GM19025 (cell line): ENCODE measurements around the gene MAN1A2.
"Not testable (repeated sequence)": the region's sequence is repeated elsewhere in the genome, so short reads cannot be mapped to it uniquely, and the experiment has no call there.

Experiments
- ATAC-seq: cut with Tn5 transposase; IDR thresholded peaks from one replicate; pipeline ENCODE4 v1.9.1; 2021; ENCODE audit warnings: mild to moderate bottlenecking, low read depth, moderate library complexity; ENCODE audit not compliant: unreplicated experiment

Gene MAN1A2

GRCh38 chr1:117475495-117475894 is 108.2 kb downstream of the MAN1A2 start:
- ATAC-seq = not testable (repeated sequence)

GRCh38 chr1:117479086-117479485 is 111.8 kb downstream of the MAN1A2 start:
- ATAC-seq = no peak

GRCh38 chr1:117481410-117481809 is 114.2 kb downstream of the MAN1A2 start:
- no peak for ATAC-seq

GRCh38 chr1:117493906-117494305 is 126.7 kb downstream of the MAN1A2 start:
- no peak for ATAC-seq

- no peak for ATAC-seq
These were observed 127.8 kb downstream of the MAN1A2 start for GRCh38 chr1:117495068-117495467.

- ATAC-seq = no peak
These were observed 131.8 kb downstream of the MAN1A2 start for GRCh38 chr1:117499071-117499470.

GRCh38 chr1:117500584-117500983 is 133.3 kb downstream of the MAN1A2 start:
- ATAC-seq = no peak

GRCh38 chr1:117501281-117501680 is 134.0 kb downstream of the MAN1A2 start:
- no peak for ATAC-seq

- ATAC-seq = no peak
These were observed 144.0 kb downstream of the MAN1A2 start for GRCh38 chr1:117511273-117511672.

GRCh38 chr1:117512728-117513321 is 145.6 kb downstream of the MAN1A2 start:
- no peak for ATAC-seq

- no peak for ATAC-seq
These were observed 155.9 kb downstream of the MAN1A2 start for GRCh38 chr1:117523111-117523510.

- ATAC-seq = no peak
These were observed 159.8 kb downstream of the MAN1A2 start for GRCh38 chr1:117527074-117527473.

GRCh38 chr1:117527566-117528102 is 160.4 kb downstream of the MAN1A2 start:
- no peak for ATAC-seq

- ATAC-seq = no peak
These were observed 162.4 kb downstream of the MAN1A2 start for GRCh38 chr1:117529683-117530082.

GRCh38 chr1:117531222-117531621 is 164.0 kb downstream of the MAN1A2 start:
- ATAC-seq = no peak

- peak; percentile 61 for ATAC-seq
These were observed 167.8 kb downstream of the MAN1A2 start for GRCh38 chr1:117534995-117535467.

- no peak for ATAC-seq
These were observed 168.6 kb downstream of the MAN1A2 start for GRCh38 chr1:117535821-117536220.

- ATAC-seq = no peak
These were observed 170.2 kb downstream of the MAN1A2 start for GRCh38 chr1:117537291-117537920.

GRCh38 chr1:117540532-117540931 is 173.3 kb downstream of the MAN1A2 start:
- ATAC-seq = no peak

GRCh38 chr1:117541003-117541402 is 173.8 kb downstream of the MAN1A2 start:
- ATAC-seq = no peak

- no peak for ATAC-seq
These were observed 174.3 kb downstream of the MAN1A2 start for GRCh38 chr1:117541585-117541984.

GRCh38 chr1:117544509-117545109 is 177.4 kb downstream of the MAN1A2 start:
- no peak for ATAC-seq
